HG03460 (cell line): ENCODE results near the gene NUTM2F.
A peak's percentile ranks its signal among the peaks of the same experiment; 100 is the strongest.
"Not testable (repeated sequence)": the region's sequence is repeated elsewhere in the genome, so short reads cannot be mapped to it uniquely, and the experiment has no call there.

Experiments used
- ATAC-seq: cut with Tn5 transposase; IDR thresholded peaks from one replicate; pipeline ENCODE4 v1.9.1; 2021; ENCODE audit not compliant: unreplicated experiment

The NUTM2F gene, protein sequence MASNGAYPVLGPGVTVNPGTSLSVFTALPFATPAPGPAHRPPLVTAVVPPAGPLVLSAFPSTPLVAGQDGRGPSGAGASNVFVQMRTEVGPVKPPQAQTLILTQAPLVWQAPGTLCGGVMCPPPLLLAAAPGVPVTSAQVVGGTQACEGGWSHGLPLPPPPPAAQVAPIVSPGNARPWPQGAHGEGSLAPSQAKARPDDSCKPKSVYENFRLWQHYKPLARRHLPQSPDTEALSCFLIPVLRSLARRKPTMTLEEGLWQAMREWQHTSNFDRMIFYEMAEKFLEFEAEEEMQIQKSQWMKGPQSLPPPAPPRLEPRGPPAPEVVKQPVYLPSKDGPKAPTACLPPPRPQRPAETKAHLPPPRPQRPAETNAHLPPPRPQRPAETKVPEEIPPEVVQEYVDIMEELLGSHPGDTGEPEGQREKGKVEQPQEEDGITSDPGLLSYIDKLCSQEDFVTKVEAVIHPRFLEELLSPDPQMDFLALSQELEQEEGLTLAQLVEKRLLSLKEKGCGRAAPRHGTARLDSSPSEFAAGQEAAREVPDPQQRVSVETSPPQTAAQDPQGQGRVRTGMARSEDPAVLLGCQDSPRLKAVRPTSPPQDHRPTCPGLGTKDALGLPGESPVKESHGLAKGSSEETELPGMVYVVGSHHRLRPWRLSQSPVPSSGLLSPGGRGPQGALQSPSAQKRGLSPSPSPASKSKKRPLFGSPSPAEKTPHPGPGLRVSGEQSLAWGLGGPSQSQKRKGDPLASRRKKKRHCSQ

DNA sequence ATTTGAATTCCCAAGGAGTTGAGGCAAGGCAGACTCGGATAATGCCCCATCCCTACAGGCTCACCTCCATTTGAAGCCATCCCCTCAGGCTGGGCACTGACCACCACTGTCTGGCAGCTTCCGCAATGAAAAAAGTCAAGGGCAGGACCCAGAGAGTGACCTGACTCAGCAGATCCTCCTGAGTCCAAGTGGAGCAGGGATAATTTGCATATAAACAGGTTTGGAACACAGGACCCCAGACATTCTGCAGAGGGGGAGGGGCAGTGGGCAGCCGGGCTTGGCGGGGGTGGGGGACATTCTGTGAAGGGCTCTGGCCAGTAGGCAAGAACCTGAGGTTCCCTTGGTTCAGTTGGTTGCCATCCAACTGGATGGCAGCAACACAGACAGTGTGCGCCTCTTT lies at the start of gene NUTM2F:
NUTM2F (minus strand) TSS at position 101 of the 400 bp plus-strand sequence; CDS start at position 80, 21 bp downstream.
- not testable (repeated sequence) for ATAC-seq

GRCh38 chr9:94375197-94375596 lies 46.8 kb upstream of the NUTM2F start:
- ATAC-seq, result peak; percentile 58

DNA sequence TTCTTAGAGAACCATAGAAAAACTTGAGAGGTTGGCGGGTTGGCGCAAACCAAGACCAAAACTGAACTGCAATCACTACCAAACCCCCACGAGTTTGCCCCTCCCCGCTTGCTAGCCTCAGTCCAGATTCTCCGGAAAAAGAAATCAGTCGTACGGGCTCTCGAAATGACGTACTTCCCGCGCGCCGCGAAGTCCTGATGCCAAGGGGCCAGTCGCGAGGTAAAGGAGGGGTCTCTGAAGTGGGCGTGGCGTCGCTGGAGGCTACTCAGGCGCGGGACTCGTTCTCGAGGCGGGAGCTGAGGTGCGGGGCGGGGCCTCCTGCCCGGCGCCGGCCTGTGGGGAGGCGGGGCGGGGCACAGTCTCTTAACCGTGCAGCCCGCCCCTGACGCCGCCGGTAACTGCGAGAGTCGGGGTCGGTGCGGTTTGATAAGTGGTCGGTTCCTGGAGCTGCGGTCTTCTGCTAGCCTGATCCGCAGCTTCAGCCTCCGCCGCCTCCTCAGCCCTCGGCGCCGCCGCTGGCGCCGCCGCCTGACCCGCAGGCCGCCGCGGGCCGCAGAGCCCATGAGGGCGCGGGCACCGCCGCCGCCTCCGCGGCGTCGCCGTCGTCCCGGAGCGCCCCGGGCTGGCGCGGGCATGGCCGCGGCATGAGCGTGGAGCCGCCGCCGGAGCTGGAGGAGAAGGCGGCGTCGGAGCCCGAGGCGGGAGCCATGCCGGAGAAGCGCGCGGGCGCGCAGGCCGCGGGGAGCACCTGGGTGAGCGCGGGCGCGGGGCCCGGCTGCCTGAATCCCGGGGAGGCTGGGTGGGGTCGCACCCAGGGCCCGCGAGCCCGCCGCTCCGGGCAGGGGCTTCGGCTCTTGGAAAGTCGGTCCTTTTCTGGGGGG lies 46.0 kb upstream of the NUTM2F start:
- ATAC-seq, result peak; percentile 86

DNA sequence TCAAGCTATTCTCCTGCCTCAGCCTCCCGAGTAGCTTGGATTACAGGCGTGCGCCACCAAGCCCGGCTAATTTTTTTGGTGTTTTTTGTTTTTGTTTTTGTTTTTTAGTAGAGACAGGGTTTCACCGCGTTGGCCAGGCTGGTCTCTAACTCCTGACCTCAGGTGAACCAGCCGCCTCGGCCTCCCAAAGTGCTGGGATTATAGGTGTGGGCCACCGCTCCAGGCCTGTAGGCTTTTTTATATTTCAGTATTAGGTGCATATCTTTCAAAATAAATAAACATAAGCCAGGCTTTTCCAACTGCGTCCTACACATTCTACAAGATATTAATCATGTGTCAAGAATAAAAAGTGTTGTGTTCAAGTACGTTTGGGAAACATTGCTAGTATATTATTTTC lies 45.3 kb upstream of the NUTM2F start:
- not testable (repeated sequence) for ATAC-seq

DNA sequence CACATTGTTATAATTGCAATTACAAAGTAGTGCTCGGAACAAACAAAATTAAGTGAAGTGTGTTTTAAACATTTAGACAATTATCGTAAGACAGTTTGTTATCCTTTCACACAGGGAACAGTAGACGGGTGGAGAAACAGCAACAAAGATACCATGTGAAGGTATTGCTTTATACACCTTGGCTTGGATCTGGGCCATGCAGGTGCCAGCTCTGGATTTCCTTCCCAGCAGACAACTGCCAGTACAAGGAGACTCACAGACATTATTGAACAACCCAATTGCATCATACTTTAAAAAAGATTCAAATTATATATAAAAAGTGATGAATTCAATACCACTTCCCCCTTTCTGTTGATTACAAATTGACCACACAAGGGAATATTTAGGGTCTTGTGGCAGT lies 41.8 kb upstream of the NUTM2F start:
- ATAC-seq, result not testable (repeated sequence)

DNA sequence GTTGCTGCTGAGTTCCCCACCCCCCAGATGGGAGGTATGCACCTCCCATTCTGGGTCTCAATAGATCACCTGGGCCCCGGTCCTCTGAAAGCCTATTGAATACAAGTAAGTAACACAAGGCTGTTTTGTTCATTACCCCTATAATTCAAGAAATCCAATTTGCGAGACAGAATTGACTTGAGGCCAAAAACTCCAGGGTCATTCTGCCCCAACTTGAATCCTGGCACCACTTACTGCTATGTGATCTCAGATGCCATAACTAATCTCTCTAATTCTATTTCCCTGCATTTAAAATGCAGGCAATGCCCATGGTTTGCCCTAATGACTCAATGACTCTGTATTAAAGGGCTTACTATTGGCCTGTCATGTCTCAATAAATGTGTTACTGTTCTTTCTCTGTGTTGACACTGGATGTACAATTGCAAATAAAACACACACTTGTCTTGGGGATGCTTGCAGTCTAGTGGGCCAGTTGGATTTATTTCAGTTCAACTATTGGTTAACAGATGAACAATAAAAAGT lies 35.7 kb upstream of the NUTM2F start:
- ATAC-seq, result not testable (repeated sequence)

DNA sequence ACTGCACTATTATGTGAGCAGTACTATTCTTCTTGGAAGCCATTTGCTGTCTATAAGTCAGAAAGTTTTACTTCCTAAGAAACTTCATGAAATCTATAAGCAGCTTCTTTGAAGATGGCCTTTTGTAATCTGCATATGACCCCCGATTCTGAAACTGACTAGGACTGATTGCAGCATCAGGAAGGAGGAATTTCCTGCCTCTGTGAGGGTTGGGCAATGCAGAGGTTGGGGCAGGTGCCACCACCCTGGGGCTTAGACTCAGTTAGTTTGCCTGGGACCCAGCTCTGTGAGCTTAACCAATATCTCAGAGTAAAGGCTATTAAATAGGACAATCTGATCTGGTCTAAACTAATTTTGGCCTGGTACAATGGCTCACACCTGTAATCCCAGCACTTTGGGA lies 28.7 kb upstream of the NUTM2F start:
- ATAC-seq, result not testable (repeated sequence)

DNA sequence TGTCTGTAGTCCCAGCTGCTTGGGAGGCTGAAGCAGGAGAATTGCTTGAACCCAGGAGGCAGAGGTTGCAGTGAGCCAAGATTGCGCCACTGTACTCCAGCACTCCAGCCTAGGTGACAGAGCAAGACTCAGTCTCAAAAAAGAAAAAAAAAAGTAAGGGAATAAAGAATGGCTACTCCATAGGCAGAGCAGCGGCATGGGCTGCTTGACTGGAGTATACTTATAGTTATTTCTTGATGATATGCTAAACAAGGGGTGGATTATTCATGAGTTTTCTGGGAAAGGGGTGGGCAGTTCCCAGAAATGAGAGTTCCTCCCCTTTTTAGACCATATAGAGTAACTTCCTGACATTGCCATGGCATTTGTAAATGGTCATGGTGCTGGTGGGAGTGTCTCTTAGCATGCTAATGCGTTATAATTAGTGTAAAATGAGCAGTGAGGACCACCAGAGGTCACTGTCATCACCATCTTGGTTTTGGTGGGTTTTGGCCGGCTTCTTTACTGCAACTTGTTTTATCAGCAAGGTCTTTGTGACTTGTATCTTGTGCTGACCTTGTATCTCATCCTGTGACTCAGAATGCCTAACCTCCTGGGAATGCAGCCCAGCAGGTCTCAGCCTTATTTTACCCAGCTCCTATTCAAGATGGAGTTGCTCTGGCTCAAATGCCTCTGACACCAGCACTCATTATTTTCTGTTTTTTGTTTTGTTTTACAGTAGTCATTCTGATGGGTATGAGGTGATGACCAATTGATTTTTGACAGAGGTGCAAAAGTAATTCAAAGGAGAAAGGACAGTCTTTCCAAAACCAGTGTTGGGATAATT lies 23.7 kb upstream of the NUTM2F start:
- not testable (repeated sequence) for ATAC-seq

DNA sequence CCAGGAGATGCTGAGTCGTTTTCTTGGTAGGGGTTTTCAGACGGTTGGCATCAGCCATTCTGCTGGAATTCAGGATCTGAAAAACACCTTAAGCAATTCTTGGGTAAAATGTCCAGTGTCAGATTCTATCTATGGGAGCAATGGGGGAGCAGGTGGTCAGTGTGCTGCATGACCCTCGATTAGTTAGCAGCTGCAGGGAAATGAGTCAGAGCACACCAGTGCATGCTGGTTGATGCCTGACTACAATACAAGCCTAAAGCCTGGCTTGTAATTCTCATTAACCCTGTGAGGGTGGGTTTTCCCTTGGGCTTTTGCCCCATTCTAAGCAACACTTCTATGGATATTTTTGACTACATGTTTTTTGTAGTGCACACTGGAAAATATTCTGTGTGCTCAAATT lies 20.3 kb upstream of the NUTM2F start:
- ATAC-seq, result not testable (repeated sequence)

DNA sequence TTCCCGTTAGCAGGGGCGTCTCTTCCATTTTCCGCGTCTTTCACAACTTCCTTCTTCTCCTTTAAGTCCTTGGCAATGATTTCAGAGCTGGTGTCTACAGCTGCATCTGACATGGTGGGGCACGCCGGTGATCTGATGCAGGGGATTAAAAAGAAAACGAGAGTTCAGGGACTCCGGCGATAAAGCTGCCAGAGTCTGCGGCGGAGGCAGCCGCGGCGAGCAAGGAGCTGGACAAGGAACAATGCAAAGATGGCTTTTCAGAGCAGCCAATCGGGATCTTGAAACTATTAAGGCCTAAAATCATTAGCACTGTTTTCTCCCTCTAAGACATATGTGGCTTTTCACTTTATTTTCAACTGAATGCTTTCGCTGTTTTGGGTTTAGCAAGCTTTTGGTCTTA lies 19.0 kb upstream of the NUTM2F start:
- not testable (repeated sequence) for ATAC-seq

GRCh38 chr9:94341703-94342102 lies 13.3 kb upstream of the NUTM2F start:
- not testable (repeated sequence) for ATAC-seq

DNA sequence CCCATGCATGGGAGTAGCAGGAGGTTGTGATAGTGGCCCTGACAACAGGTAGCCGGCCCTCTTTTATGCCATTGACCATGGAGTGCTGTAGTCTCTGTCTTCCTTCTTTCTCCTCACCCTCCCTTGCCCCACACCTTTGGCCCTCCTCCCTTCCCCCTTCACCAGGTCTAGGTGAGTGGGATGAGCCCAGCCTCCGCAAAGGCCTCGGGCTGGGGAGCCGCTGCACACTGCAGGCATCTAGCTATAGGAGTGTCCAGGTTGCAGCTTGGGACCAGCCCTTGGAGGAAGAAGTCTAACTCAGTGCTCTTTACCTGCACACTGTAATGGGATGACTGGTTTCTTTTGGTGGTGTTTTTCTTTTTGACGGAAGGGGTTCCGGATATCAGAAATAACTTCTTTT lies 12.3 kb upstream of the NUTM2F start:
- not testable (repeated sequence) for ATAC-seq

DNA sequence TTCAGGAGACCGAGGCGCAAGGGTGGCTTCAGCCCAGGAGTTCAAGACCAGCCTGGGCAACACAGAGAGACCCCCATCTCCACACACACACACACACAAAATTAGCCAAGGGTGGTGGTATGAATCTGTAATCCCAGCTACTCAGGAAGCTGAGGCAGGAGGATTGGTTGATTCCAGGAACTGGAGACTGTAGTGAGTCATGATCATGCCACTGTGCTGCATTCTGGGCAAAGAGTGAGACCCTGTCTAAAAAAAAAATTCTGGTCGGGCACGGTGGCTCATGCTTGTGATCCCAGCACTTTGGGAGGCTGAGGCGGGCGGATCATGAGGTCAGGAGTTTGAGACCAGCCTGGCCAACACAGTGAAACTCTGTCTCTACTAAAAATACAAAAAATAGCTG lies 11.2 kb upstream of the NUTM2F start:
- not testable (repeated sequence) for ATAC-seq

DNA sequence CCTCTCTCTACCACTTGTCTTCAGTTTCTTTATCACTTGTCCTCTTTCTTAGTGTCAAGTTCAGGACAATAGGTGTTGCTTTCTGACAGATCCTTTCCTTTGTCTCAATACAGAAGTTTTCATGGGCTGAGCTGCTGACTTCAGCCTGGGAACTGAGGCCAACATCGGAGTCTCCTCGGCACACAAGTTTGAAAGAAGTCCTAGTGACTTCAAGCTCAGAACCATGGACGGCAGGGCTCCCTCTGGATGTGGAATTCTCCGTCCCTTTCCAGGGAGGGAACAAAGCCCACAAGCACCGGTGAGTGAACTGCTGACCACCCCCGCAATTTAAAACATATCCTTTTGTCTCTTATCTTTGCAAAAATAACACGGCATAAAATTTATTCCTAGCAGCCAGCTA lies 10.3 kb upstream of the NUTM2F start:
- not testable (repeated sequence) for ATAC-seq

- ATAC-seq, result not testable (repeated sequence)
Measured at GRCh38 chr9:94336445-94336844, 8.0 kb upstream of the NUTM2F start.

DNA sequence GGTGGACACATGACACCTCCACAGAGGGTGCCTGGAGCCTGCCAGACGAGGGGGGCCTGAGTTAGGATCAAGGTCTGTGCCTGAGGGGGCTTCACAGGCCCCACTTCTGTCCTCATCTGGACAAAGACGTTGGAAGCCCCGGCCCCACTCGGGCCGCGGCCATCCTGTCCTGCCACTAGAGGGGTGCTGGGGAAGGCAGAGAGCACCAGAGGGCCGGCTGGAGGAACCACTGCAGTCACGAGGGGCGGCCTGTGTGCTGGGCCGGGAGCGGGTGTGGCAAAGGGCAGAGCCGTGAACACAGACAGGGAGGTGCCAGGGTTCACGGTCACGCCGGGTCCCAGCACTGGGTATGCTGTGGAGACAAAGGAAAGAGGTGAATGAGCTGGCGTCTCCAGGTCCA lies 2.9 kb downstream of the NUTM2F start:
- not testable (repeated sequence) for ATAC-seq

GRCh38 chr9:94323153-94323798 lies 5.2 kb downstream of the NUTM2F start:
- not testable (repeated sequence) for ATAC-seq

- not testable (repeated sequence) for ATAC-seq
Measured at GRCh38 chr9:94322342-94322940, 6.0 kb downstream of the NUTM2F start.
